Mesendoderm (in vitro differentiated cells): ENCODE results near the gene SULT2B1.

Experiments
- DNase-seq: peaks from one replicate; pipeline ENCODE4 v3.0.0; 2013
- H2AK5ac ChIP-seq: 2 replicates; pipeline ENCODE4 v1.6.1; 2013; ENCODE audit warnings: low read length, inconsistent platforms
- H2BK120ac ChIP-seq: 2 replicates; pipeline ENCODE4 v1.6.1; 2013; ENCODE audit warnings: low read depth, mild to moderate bottlenecking, low read length, moderate library complexity, mixed read lengths
- H2BK15ac ChIP-seq: replicated peaks from 2 replicates; pipeline ENCODE4 v1.6.1; 2013; ENCODE audit warnings: low read depth, mild to moderate bottlenecking, moderate library complexity
- H2BK5ac ChIP-seq: 2 replicates; pipeline ENCODE4 v1.6.1; 2013; ENCODE audit warnings: low read length, inconsistent platforms
- H3K18ac ChIP-seq: 2 replicates; pipeline ENCODE4 v1.6.1; 2013; ENCODE audit warnings: mild to moderate bottlenecking, low read length, mixed read lengths
- H3K23ac ChIP-seq: one replicate; pipeline ENCODE4 v1.6.1; 2013; ENCODE audit warnings: low read length
- H3K27ac ChIP-seq: 2 replicates; pipeline ENCODE4 v1.5.1; 2013; ENCODE audit warnings: low read depth, mild to moderate bottlenecking, inconsistent platforms, low read length, moderate library complexity
- H3K27me3 ChIP-seq: 2 replicates; pipeline ENCODE4 v1.6.1; 2013; ENCODE audit warnings: low read length, control low read depth, mild to moderate bottlenecking, inconsistent platforms; ENCODE audit not compliant: insufficient read depth, poor library complexity
- H3K36me3 ChIP-seq: 2 replicates; pipeline ENCODE4 v1.6.1; 2013; ENCODE audit warnings: low read length, inconsistent platforms; ENCODE audit not compliant: control insufficient read depth, insufficient read depth
- H3K4ac ChIP-seq: one replicate; pipeline ENCODE4 v1.6.1; 2013; ENCODE audit warnings: low read depth, mild to moderate bottlenecking, low read length, moderate library complexity
- H3K4me1 ChIP-seq: 2 replicates; pipeline ENCODE4 v1.6.1; 2013; ENCODE audit warnings: low read depth, low read length, inconsistent platforms; ENCODE audit not compliant: control insufficient read depth
- H3K4me2 ChIP-seq: 2 replicates; pipeline ENCODE4 v1.6.1; 2013; ENCODE audit warnings: low read length
- H3K4me3 ChIP-seq: 2 replicates; pipeline ENCODE4 v1.5.1; 2013; ENCODE audit warnings: mild to moderate bottlenecking, low read length
- H3K56ac ChIP-seq: one replicate; pipeline ENCODE4 v1.6.1; 2013; ENCODE audit warnings: low read length
- H3K79me1 ChIP-seq: 2 replicates; pipeline ENCODE4 v1.6.1; 2013; ENCODE audit warnings: low read length, inconsistent platforms
- H3K79me2 ChIP-seq: 2 replicates; pipeline ENCODE4 v1.6.1; 2013; ENCODE audit warnings: mild to moderate bottlenecking, low read length; ENCODE audit not compliant: control insufficient read depth, insufficient read depth
- H3K9ac ChIP-seq: 2 replicates; pipeline ENCODE4 v1.6.1; 2013; ENCODE audit warnings: low read length, inconsistent platforms
- H4K5ac ChIP-seq: one replicate; pipeline ENCODE4 v1.6.1; 2013; ENCODE audit warnings: low read length
- H4K8ac ChIP-seq: one replicate; pipeline ENCODE4 v1.6.1; 2013; ENCODE audit warnings: low read depth, mild to moderate bottlenecking, control low read depth, low read length, moderate library complexity
- WGBS: extraction: QIAGEN DNeasy Blood & Tissue Kit; methylation state at CpG from one replicate; pipeline ENCODE4 v1.1.7; 2013; ENCODE audit warnings: low lambda C conversion rate, missing lambda C conversion rate; ENCODE audit not compliant: insufficient coverage; ENCODE audit errors: extremely low coverage; 5-methylcytosine and 5-hydroxymethylcytosine counted together

SULT2B1 gene

DNA sequence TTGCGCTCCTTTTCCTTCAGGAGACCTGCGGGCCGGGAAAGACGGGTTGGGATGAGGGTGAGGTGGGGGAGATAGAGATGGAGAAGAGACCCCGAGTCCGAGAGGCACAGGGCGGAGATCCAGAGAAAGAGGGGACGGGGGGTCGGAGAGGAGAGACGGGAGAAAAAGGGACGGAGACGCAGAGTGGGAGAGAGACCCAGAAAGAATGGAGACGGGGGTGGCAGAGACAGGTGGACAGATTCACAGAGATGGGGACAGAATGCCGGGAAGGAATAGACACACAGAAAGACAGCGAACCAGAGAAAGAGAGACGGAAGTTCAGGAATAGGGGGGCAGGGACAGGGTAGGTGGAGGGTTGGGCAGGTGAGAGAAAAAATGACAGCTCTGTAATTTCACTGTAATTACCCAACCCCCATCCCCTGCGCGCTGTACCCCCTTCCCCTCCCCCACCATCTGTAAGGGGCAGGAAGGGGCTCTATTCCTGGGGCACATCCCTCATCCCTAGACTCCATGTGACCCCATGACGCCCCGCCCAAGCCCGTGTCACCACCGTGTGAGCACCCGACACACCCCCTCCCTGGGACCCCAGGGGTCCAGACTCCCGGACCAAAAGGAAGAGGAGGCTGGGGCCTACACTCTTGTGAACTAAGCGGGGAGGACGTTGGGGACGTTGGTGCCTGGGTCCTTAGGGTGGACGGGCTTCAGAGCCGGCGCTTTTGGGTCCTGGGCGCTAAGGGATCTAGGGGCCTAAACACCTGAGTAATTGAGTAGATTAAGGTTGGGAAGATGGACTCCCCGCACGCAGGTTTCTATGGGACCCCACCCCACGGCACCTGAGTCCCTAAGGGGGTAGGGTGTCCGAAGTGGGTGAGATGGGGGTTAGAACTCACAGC is 84.2 kb downstream of the SULT2B1 start:
- Histone ChIP-seq H3K56ac (peak overlapping the region; percentile 79), H4K5ac (no peak overlapping the region), H3K23ac (no peak overlapping the region), H3K36me3 (no peaks in the 10 kb centered on the region), H3K4ac (no peak overlapping the region), H3K79me1 (no peaks in the 10 kb centered on the region), H3K9ac (peak overlapping the region; percentile 64), H3K4me1 (peaks cover 10% of the 10 kb centered on the region), H3K4me3 (no peak overlapping the region), H2BK120ac (no peak overlapping the region), H3K27ac (no peak overlapping the region), H3K79me2 (no peaks in the 10 kb centered on the region), H2BK15ac (no peak overlapping the region), H3K4me2 (peak overlapping the region; percentile 67), H4K8ac (no peak overlapping the region), H3K27me3 (peaks cover 9% of the 10 kb centered on the region), H2BK5ac (no peak overlapping the region), H3K18ac (peak overlapping the region; percentile 56), H2AK5ac (no peak overlapping the region)
- WGBS, result no CpG with 5 or more reads among the region's 35 CpGs
- no peak for DNase-seq

DNA sequence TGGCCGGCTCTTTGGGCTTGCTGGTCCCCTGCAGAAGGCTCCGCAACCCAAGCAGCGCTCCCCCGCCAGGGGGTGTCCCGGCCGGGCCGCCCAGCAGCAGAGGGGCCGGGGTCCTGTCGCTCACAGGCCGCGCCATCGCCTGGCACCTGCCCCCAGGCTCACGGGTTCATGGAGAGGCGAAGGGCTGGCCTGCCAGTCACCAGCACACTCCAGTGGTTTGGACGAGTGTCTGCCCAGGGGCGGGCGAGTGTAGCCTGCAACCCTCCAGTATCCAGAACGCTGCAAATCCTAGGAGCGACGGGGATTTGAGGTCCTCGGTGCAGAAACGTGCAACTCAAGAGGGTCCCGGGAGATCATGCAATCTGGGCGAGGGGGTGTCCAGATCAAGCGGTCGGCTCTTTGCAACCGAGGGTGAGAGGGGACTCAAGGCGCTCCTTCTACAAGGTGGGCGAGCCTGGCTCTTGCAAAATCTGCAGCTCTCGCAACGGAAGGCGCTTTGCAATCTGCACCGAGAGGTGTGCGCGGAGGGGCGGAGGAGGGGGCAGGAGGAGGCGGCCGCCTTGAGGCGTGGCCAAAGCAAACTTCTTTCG is 85.0 kb downstream of the SULT2B1 start, which contains the start of gene DBP:
TSS of gene DBP (minus strand) at position 521 of the 590 bp plus-strand sequence. CDS start at position 136, 385 bp downstream.
- H3K4me1 ChIP-seq, result peaks cover 10% of the 10 kb centered on the region
- H3K56ac ChIP-seq, result peak within 1 kb of the TSS; percentile 66
- H4K5ac ChIP-seq, result no peak within 1 kb of the TSS
- peaks cover 9% of the 10 kb centered on the region for H3K27me3 ChIP-seq
- no peaks in the 10 kb centered on the region for H3K36me3 ChIP-seq
- no peaks in the 10 kb centered on the region for H3K79me1 ChIP-seq
- no peak within 1 kb of the TSS for H3K27ac ChIP-seq
- H2BK15ac ChIP-seq, result no peak within 1 kb of the TSS
- no peak within 1 kb of the TSS for H2BK120ac ChIP-seq
- H3K4ac ChIP-seq, result no peak within 1 kb of the TSS
- no peak within 1 kb of the TSS for H2AK5ac ChIP-seq
- no peak for DNase-seq
- H3K23ac ChIP-seq, result no peak within 1 kb of the TSS
- no peak within 1 kb of the TSS for H3K18ac ChIP-seq
- H3K9ac ChIP-seq, result peak within 1 kb of the TSS; percentile 31
- no CpG with 5 or more reads among the region's 40 CpGs for WGBS
- no peak within 1 kb of the TSS for H4K8ac ChIP-seq
- H3K4me3 ChIP-seq, result no peak within 1 kb of the TSS
- peak within 1 kb of the TSS; percentile 59 for H3K4me2 ChIP-seq
- H3K79me2 ChIP-seq, result no peaks in the 10 kb centered on the region
- no peak within 1 kb of the TSS for H2BK5ac ChIP-seq

DNA sequence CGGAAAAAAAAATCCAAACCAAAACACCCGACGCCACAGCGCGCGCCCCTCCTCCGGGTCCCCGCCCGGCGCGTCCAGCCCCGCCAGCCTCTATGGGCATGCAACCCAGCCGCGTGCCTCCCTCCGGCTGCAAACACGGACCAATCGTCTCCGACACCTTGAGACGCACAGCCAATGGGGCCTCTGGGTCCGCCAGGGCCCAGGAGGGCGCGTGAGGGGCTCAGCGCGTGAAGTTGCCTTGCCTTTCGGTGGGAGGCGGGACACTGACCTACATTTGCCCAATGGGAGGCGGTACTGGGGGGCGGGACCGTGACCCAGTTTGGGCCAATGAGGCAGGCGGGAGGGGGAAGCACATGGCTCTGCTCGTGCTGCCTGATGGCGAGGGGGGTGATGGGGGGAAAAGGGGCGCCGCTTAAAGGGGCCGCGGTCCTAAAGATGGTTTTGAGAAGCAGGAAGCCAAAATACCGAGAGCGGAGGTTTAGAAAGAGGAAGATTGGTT is 85.5 kb downstream of the SULT2B1 start:
- no peak overlapping the region for H2BK15ac ChIP-seq
- H3K4ac ChIP-seq, result no peak overlapping the region
- peak overlapping the region; percentile 31 for H3K9ac ChIP-seq
- H3K27ac ChIP-seq, result no peak overlapping the region
- no CpG with 5 or more reads among the region's 38 CpGs for WGBS
- H3K18ac ChIP-seq, result no peak overlapping the region
- peak overlapping the region; percentile 66 for H3K56ac ChIP-seq
- H2AK5ac ChIP-seq, result no peak overlapping the region
- peaks cover 10% of the 10 kb centered on the region for H3K4me1 ChIP-seq
- no peak overlapping the region for H2BK120ac ChIP-seq
- H3K4me3 ChIP-seq, result no peak overlapping the region
- H3K79me1 ChIP-seq, result no peaks in the 10 kb centered on the region
- peak; percentile 98 for DNase-seq
- no peak overlapping the region for H4K5ac ChIP-seq
- no peaks in the 10 kb centered on the region for H3K79me2 ChIP-seq
- H3K23ac ChIP-seq, result no peak overlapping the region
- peaks cover 9% of the 10 kb centered on the region for H3K27me3 ChIP-seq
- peak overlapping the region; percentile 59 for H3K4me2 ChIP-seq
- no peak overlapping the region for H2BK5ac ChIP-seq
- no peaks in the 10 kb centered on the region for H3K36me3 ChIP-seq
- H4K8ac ChIP-seq, result no peak overlapping the region

GRCh38 chr19:48637948-48638830 is 86.2 kb downstream of the SULT2B1 start:
- Histone ChIP-seq H3K79me2 (no peaks in the 10 kb centered on the region), H3K9ac (peak overlapping the region; percentile 34), H3K4me2 (peak overlapping the region; percentile 59), H3K4ac (no peak overlapping the region), H2BK15ac (no peak overlapping the region), H2BK5ac (peak overlapping the region; percentile 76), H4K8ac (no peak overlapping the region), H3K27me3 (peaks cover 9% of the 10 kb centered on the region), H2BK120ac (no peak overlapping the region), H3K56ac (peak overlapping the region; percentile 66), H3K79me1 (no peaks in the 10 kb centered on the region), H3K23ac (no peak overlapping the region), H4K5ac (peak overlapping the region; percentile 71), H3K4me3 (no peak overlapping the region), H3K36me3 (no peaks in the 10 kb centered on the region), H2AK5ac (peak overlapping the region; percentile 93), H3K18ac (no peak overlapping the region), H3K4me1 (peaks cover 10% of the 10 kb centered on the region), H3K27ac (no peak overlapping the region)
- peak; percentile 96 for DNase-seq
- no CpG with 5 or more reads among the region's 29 CpGs for WGBS

DNA sequence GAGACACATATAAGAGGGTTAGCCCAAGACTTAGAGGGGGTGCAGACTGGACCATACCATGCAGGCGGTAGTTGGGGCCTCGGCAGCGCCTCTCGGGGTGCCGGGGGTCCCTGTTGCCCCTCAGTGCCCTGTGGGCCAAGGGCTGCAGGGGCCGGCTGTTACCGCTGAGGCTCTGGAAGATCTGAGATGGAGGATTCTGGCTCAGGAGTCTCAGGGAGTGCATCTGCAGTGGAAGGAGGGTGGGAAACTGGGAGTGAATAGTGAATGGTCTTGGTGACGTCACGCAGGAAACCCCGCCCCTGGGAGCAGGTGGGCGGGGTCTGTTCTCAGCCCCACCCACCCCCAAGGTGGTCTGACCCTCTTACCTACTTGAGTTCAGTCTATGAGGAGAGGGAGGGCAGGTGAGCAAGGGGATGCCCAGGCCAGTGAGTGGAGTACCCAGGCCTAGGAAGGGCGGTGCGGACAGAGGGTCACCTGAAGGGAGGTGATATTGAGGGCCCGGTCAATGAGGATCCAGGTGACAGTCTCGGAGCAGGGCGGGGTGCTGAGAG is 86.9 kb downstream of the SULT2B1 start:
- H3K27me3 ChIP-seq, result peaks cover 9% of the 10 kb centered on the region
- H2BK15ac ChIP-seq, result no peak overlapping the region
- no peaks in the 10 kb centered on the region for H3K79me2 ChIP-seq
- H3K79me1 ChIP-seq, result no peaks in the 10 kb centered on the region
- H3K23ac ChIP-seq, result no peak overlapping the region
- no peak overlapping the region for H3K4me3 ChIP-seq
- no CpG with 5 or more reads among the region's 16 CpGs for WGBS
- peak overlapping the region; percentile 71 for H4K5ac ChIP-seq
- H3K36me3 ChIP-seq, result no peaks in the 10 kb centered on the region
- H3K18ac ChIP-seq, result no peak overlapping the region
- H3K56ac ChIP-seq, result peak overlapping the region; percentile 64
- DNase-seq, result no peak
- no peak overlapping the region for H3K4me2 ChIP-seq
- no peak overlapping the region for H3K4ac ChIP-seq
- no peak overlapping the region for H2BK5ac ChIP-seq
- no peak overlapping the region for H3K27ac ChIP-seq
- no peak overlapping the region for H4K8ac ChIP-seq
- H2BK120ac ChIP-seq, result no peak overlapping the region
- H3K9ac ChIP-seq, result no peak overlapping the region
- H2AK5ac ChIP-seq, result peak overlapping the region; percentile 93
- H3K4me1 ChIP-seq, result peaks cover 10% of the 10 kb centered on the region
